Fibroblast of lung (primary cell): Measurements from ENCODE around the gene PCLO.

ENCODE experiments used
- EZH2 ChIP-seq: IDR thresholded peaks from 2 replicates; pipeline ENCODE4 v1.5.1; 2012; ENCODE audit warnings: low read length, control low read depth, mild to moderate bottlenecking; ENCODE audit errors: missing control alignments
- TF ChIP-seq, protein P1 (sequence below), 2 donors: IDR thresholded peaks in 1 of 2; conservative IDR thresholded peaks in 1 of 2; 1 replicate in 1 of 2; 2 replicates in 1 of 2; pipeline ENCODE4 v1.5.1; 2011 to 2012; ENCODE audit warnings: low read length in 2 of 2, control low read depth in 1 of 2, inconsistent platforms in 1 of 2, low read depth in 1 of 2, mild to moderate bottlenecking in 1 of 2

DNA sequence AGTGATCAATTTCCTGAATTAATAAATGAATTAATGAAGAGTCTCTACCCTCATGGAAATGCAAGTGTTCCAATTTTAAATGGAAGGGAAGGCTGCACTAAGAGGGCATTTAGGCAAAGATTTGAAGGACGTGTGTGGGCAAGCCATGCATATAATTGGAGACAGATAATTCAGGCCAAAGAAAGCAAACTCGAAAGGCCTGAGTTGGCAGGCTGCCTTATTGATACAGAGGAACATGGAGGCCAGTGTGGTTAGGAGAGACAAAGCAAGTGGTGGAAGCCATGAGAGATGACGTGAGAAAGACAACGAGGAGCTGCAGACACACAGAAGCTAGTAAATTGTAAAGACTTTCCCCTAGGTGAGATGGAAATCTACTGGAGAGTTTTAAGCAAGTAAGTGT is 15.4 kb upstream of the PCLO start:
- TF ChIP-seq, protein P1, sequence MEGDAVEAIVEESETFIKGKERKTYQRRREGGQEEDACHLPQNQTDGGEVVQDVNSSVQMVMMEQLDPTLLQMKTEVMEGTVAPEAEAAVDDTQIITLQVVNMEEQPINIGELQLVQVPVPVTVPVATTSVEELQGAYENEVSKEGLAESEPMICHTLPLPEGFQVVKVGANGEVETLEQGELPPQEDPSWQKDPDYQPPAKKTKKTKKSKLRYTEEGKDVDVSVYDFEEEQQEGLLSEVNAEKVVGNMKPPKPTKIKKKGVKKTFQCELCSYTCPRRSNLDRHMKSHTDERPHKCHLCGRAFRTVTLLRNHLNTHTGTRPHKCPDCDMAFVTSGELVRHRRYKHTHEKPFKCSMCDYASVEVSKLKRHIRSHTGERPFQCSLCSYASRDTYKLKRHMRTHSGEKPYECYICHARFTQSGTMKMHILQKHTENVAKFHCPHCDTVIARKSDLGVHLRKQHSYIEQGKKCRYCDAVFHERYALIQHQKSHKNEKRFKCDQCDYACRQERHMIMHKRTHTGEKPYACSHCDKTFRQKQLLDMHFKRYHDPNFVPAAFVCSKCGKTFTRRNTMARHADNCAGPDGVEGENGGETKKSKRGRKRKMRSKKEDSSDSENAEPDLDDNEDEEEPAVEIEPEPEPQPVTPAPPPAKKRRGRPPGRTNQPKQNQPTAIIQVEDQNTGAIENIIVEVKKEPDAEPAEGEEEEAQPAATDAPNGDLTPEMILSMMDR (conservative IDR thresholded peaks at IDR 0.05 in 1 of 2, IDR thresholded peaks at IDR 0.05 in 1 of 2; ENCODE audit: low read depth in 1 of 2, low read length in 2 of 2): no peak
- TF ChIP-seq EZH2: no peak
